Neural cell (in vitro differentiated cells): Measurements from ENCODE around the gene PRDM2. TPM values are rescaled to one million over a fixed set of nuclear protein-coding genes. Genes with fewer than 3 reads are reported as not detected.

Source experiments
- H2AFZ ChIP-seq: fragments of 200-600, 300-800 bp; sonication (generic), shearing (Covaris generic); 2 replicates; pipeline ENCODE4 v1.6.0; 2014; ENCODE audit warnings: low read depth, mild to moderate bottlenecking, antibody characterized with exemption, low read length, moderate library complexity
- H3F3A ChIP-seq: fragments of 200-600 bp; shearing (Covaris generic); 2 replicates; pipeline ENCODE4 v1.6.1; 2016; ENCODE audit warnings: mild to moderate bottlenecking, moderate library complexity, mixed read lengths, antibody characterized with exemption, low read length; ENCODE audit not compliant: insufficient read depth, poor library complexity, severe bottlenecking
- H3K27ac ChIP-seq: fragments of 200-600, 300-800 bp; sonication (generic), shearing (Covaris generic); 2 replicates; pipeline ENCODE4 v1.5.1; 2014; ENCODE audit warnings: mild to moderate bottlenecking, low read length, moderate library complexity
- H3K27me3 ChIP-seq: fragments of 300-800, 200-600 bp; sonication (generic), shearing (Covaris generic); 2 replicates; pipeline ENCODE4 v1.6.0; 2014; ENCODE audit warnings: mild to moderate bottlenecking, low read depth, low read length, moderate library complexity; ENCODE audit not compliant: insufficient read depth
- H3K36me3 ChIP-seq: fragments of 300-800, 200-600 bp; sonication (generic), shearing (Covaris generic); 2 replicates; pipeline ENCODE4 v1.5.1; 2014; ENCODE audit warnings: mild to moderate bottlenecking, antibody characterized with exemption, low read length, moderate library complexity; ENCODE audit not compliant: insufficient read depth
- H3K4me2 ChIP-seq: fragments of 300-800, 200-600 bp; sonication (generic), shearing (Covaris generic); 2 replicates; pipeline ENCODE4 v1.6.0; 2014; ENCODE audit warnings: mild to moderate bottlenecking, low read length
- H3K4me3 ChIP-seq: fragments of 300-800, 200-600 bp; sonication (generic), shearing (Covaris generic); 2 replicates; pipeline ENCODE4 v1.5.1; 2014; ENCODE audit warnings: mild to moderate bottlenecking, low read length, moderate library complexity
- H3K79me2 ChIP-seq: fragments of 200-600 bp; shearing (Covaris generic); replicated peaks from 2 replicates; pipeline ENCODE4 v1.6.0; 2014; ENCODE audit warnings: mild to moderate bottlenecking, low read length, moderate library complexity; ENCODE audit not compliant: insufficient read depth
- H3K9ac ChIP-seq: fragments of 300-800, 200-600 bp; sonication (generic), shearing (Covaris generic); 2 replicates; pipeline ENCODE4 v1.6.1; 2016; ENCODE audit warnings: mild to moderate bottlenecking, low read length, mixed read lengths
- H3K9me2 ChIP-seq: fragments of 200-600 bp; shearing (Covaris generic); 2 replicates; pipeline ENCODE4 v1.6.1; 2016; ENCODE audit warnings: mild to moderate bottlenecking, low read length, mixed read lengths; ENCODE audit not compliant: insufficient read depth
- H3K9me3 ChIP-seq: fragments of 200-600, 300-800 bp; sonication (generic), shearing (Covaris generic); 2 replicates; pipeline ENCODE4 v1.6.1; 2016; ENCODE audit warnings: mild to moderate bottlenecking, mixed run types, low read length, moderate library complexity, mixed read lengths
- H4K20me1 ChIP-seq: fragments of 200-600 bp; shearing (Covaris generic); 2 replicates; pipeline ENCODE4 v1.6.1; 2016; ENCODE audit warnings: mild to moderate bottlenecking, mixed run types; ENCODE audit not compliant: insufficient read depth
- CTCF ChIP-seq: fragments of 450-650 bp; IDR thresholded peaks from 2 replicates; pipeline ENCODE4 v1.5.1; 2014; ENCODE audit warnings: antibody characterized with exemption, mild to moderate bottlenecking, moderate library complexity; ENCODE audit not compliant: poor library complexity, severe bottlenecking
- EP300 ChIP-seq: fragments of 450-650 bp; conservative IDR thresholded peaks from 2 replicates; pipeline ENCODE4 v1.6.1; 2014; ENCODE audit warnings: antibody characterized with exemption, mild to moderate bottlenecking, moderate library complexity; ENCODE audit not compliant: poor library complexity, severe bottlenecking
- EZH2 ChIP-seq: fragments of 200-600, 300-800 bp; shearing (Covaris generic), sonication (generic); IDR thresholded peaks from 2 replicates; pipeline ENCODE4 v1.6.1; 2014; ENCODE audit warnings: antibody characterized with exemption, low read length, borderline replicate concordance, mild to moderate bottlenecking; ENCODE audit not compliant: insufficient read depth, poor library complexity, severe bottlenecking
- MXI1 ChIP-seq: fragments of 450-650 bp; conservative IDR thresholded peaks from 2 replicates; pipeline ENCODE4 v1.6.1; 2014; ENCODE audit warnings: antibody characterized with exemption, mild to moderate bottlenecking; ENCODE audit not compliant: poor library complexity, severe bottlenecking
- POLR2AphosphoS5 ChIP-seq: IDR thresholded peaks from 2 replicates; pipeline ENCODE4 v1.6.1; 2012
- RAD21 ChIP-seq: fragments of 450-650 bp; conservative IDR thresholded peaks from 2 replicates; pipeline ENCODE4 v1.6.1; 2014; ENCODE audit warnings: antibody characterized with exemption, mild to moderate bottlenecking, moderate library complexity
- REST ChIP-seq: IDR thresholded peaks from 2 replicates; pipeline ENCODE4 v1.6.1; 2012; ENCODE audit warnings: borderline replicate concordance
- SMC3 ChIP-seq: fragments of 450-650 bp; conservative IDR thresholded peaks from 2 replicates; pipeline ENCODE4 v1.6.1; 2014; ENCODE audit warnings: antibody characterized with exemption, mild to moderate bottlenecking, moderate library complexity; ENCODE audit not compliant: poor library complexity
- TAF1 ChIP-seq: IDR thresholded peaks from 2 replicates; pipeline ENCODE4 v1.6.1; 2012; ENCODE audit warnings: low read depth
- polyA plus RNA-seq: library from polyadenylated mRNA; depleted of rRNA; stranded (reverse); fragments of >200 nt; gene quantifications from 2 replicates; pipeline ENCODE4 v1.2.3, GENCODE V29; 2014

PRDM2 gene
- polyA plus RNA-seq, 1 donor from 2014 or later: 10.7 TPM

- no peaks in the 10 kb centered on the region for H3K27me3 ChIP-seq
- H3K4me3 ChIP-seq: no peak overlapping the region
- H3K9ac ChIP-seq: no peak overlapping the region
- H3F3A ChIP-seq: no peaks in the 10 kb centered on the region
- H3K9me2 ChIP-seq: no peaks in the 10 kb centered on the region
- H3K4me2 ChIP-seq: no peak overlapping the region
- no peaks in the 10 kb centered on the region for H3K36me3 ChIP-seq
- no peaks in the 10 kb centered on the region for H3K9me3 ChIP-seq
- H3K79me2 ChIP-seq: peaks cover 2% of the 10 kb centered on the region
- H3K27ac ChIP-seq: no peak overlapping the region
- TF ChIP-seq CTCF: no peak
- TF ChIP-seq POLR2AphosphoS5: no peak
- no peak for TF ChIP-seq REST
- TF ChIP-seq SMC3: no peak
- no peak for TF ChIP-seq EZH2
- no peak for TF ChIP-seq MXI1
- TF ChIP-seq RAD21: no peak
- TF ChIP-seq TAF1: no peak
- TF ChIP-seq EP300: no peak
- no peaks in the 10 kb centered on the region for H4K20me1 ChIP-seq
- no peak overlapping the region for H2AFZ ChIP-seq
These were observed 78.4 kb downstream of the PRDM2 start for GRCh38 chr1:13778431-13778830.

GRCh38 chr1:13779930-13780329 is 79.9 kb downstream of the PRDM2 start:
- H3K36me3 ChIP-seq: no peaks in the 10 kb centered on the region
- TF ChIP-seq RAD21: no peak
- TF ChIP-seq SMC3: no peak
- no peak for TF ChIP-seq EZH2
- no peak for TF ChIP-seq CTCF
- no peak for TF ChIP-seq POLR2AphosphoS5
- TF ChIP-seq MXI1: no peak
- no peak for TF ChIP-seq EP300
- TF ChIP-seq TAF1: no peak
- no peak for TF ChIP-seq REST
- H3K27me3 ChIP-seq: no peaks in the 10 kb centered on the region
- no peak overlapping the region for H3K4me2 ChIP-seq
- no peaks in the 10 kb centered on the region for H4K20me1 ChIP-seq
- H3K4me3 ChIP-seq: no peak overlapping the region
- no peaks in the 10 kb centered on the region for H3K79me2 ChIP-seq
- H2AFZ ChIP-seq: no peak overlapping the region
- H3K9me3 ChIP-seq: no peaks in the 10 kb centered on the region
- no peak overlapping the region for H3K27ac ChIP-seq
- no peak overlapping the region for H3K9ac ChIP-seq
- H3K9me2 ChIP-seq: no peaks in the 10 kb centered on the region
- no peaks in the 10 kb centered on the region for H3F3A ChIP-seq
